Fibroblast of lung (primary cell): Measurements from ENCODE around the gene IRAK3. TPM values are rescaled to one million over a fixed set of nuclear protein-coding genes. Genes with fewer than 3 reads are reported as not detected.

Experiments
- DNase-seq, 2 donors: peaks; one replicate each; pipeline versions ENCODE4 v3.0.0 to v3.0.0-alpha.2; 2010; ENCODE audit warnings: low read depth in 2 of 2
- H2AFZ ChIP-seq: 2 replicates; pipeline ENCODE4 v1.5.1; 2012; ENCODE audit warnings: low read length, control low read depth, inconsistent platforms
- H3K27ac ChIP-seq: 2 replicates; pipeline ENCODE4 v1.5.1; 2011; ENCODE audit warnings: low read length, control low read depth; ENCODE audit not compliant: insufficient read depth
- H3K27me3 ChIP-seq: 2 replicates; pipeline ENCODE4 v1.5.1; 2011; ENCODE audit warnings: mild to moderate bottlenecking, low read length; ENCODE audit not compliant: control insufficient read depth, insufficient read depth
- H3K36me3 ChIP-seq: 2 replicates; pipeline ENCODE4 v1.5.1; 2011; ENCODE audit warnings: low read length; ENCODE audit not compliant: control insufficient read depth, insufficient read depth
- H3K4me1 ChIP-seq: 2 replicates; pipeline ENCODE4 v1.5.1; 2011; ENCODE audit warnings: low read length; ENCODE audit not compliant: control insufficient read depth, insufficient read depth; ENCODE audit errors: extremely low read depth
- H3K4me2 ChIP-seq: 2 replicates; pipeline ENCODE4 v1.5.1; 2011; ENCODE audit warnings: low read length, control low read depth; ENCODE audit not compliant: insufficient read depth; ENCODE audit errors: extremely low read depth
- H3K4me3 ChIP-seq, 4 experiments: fragments of 200-600 bp in 1 of 4; sonication (generic) in 1 of 4; replicated peaks in 1 of 4; 2 replicates each; pipeline ENCODE4 v1.5.1; 2011 to 2016; ENCODE audit warnings: low read length in 4 of 4, low read depth in 3 of 4, mild to moderate bottlenecking in 3 of 4, control low read depth in 2 of 4, inconsistent platforms in 1 of 4, mixed read lengths in 1 of 4; ENCODE audit not compliant: insufficient read depth in 1 of 4; ENCODE audit errors: control extremely low read depth in 1 of 4
- H3K79me2 ChIP-seq: 2 replicates; pipeline ENCODE4 v1.5.1; 2012; ENCODE audit warnings: mild to moderate bottlenecking, low read length, inconsistent platforms; ENCODE audit not compliant: control insufficient read depth, insufficient read depth
- H3K9ac ChIP-seq: 2 replicates; pipeline ENCODE4 v1.5.1; 2011; ENCODE audit warnings: mild to moderate bottlenecking, low read length, control low read depth; ENCODE audit not compliant: insufficient read depth
- H3K9me3 ChIP-seq: 2 replicates; pipeline ENCODE4 v1.5.1; 2012; ENCODE audit warnings: low read depth, low read length; ENCODE audit not compliant: control insufficient read depth, insufficient read depth
- H4K20me1 ChIP-seq: 2 replicates; pipeline ENCODE4 v1.5.1; 2011; ENCODE audit warnings: low read length; ENCODE audit not compliant: control insufficient read depth, insufficient read depth; ENCODE audit errors: extremely low read depth
- EZH2 ChIP-seq: IDR thresholded peaks from 2 replicates; pipeline ENCODE4 v1.5.1; 2012; ENCODE audit warnings: low read length, control low read depth, mild to moderate bottlenecking; ENCODE audit errors: missing control alignments
- polyA plus RNA-seq, 2 donors: library from polyadenylated mRNA; depleted of rRNA in 1 of 2; stranded (reverse) in 1 of 2; unstranded in 1 of 2; fragments of >200 nt; gene quantifications; 2 replicates each; pipeline ENCODE4 v1.2.1, GENCODE V29; 2011 to 2012; ENCODE audit warnings: missing spikeins in 1 of 2
- total RNA-seq: library from RNA; depleted of rRNA; stranded (reverse); fragments of >200 nt; gene quantifications from 2 replicates; pipeline ENCODE4 v1.2.1, GENCODE V29; 2014
- TF ChIP-seq, protein P1 (sequence below), 2 donors: IDR thresholded peaks in 1 of 2; conservative IDR thresholded peaks in 1 of 2; 1 replicate in 1 of 2; 2 replicates in 1 of 2; pipeline ENCODE4 v1.5.1; 2011 to 2012; ENCODE audit warnings: low read length in 2 of 2, control low read depth in 1 of 2, inconsistent platforms in 1 of 2, low read depth in 1 of 2, mild to moderate bottlenecking in 1 of 2

IRAK3 gene
- total and polyA plus RNA-seq, 2 donors (not counting 1 experiment from before 2014, with no cell fraction given) = 3.2 to 11.1 TPM

DNA sequence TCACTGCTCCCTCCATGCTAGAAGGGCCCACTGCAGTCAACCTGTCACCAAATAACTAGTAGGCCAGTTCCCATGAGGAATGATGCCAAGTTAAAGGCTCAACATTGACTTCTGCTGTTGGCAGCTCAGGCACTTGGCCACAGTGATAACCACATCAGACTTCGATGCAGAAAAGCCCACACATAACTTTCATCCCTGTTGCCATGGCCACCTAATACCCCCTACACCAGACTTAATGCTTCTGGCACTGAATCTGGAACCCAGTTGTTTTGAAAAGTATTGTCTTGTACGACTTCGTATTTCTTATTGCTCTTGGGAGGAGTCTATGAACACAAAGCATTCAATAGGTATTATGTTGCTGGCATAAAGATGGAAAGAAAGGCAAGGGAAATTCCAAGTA, 69.0 kb downstream of the IRAK3 start:
- Histone ChIP-seq H3K79me2 (no peaks in the 10 kb centered on the region), H3K27me3 (no peaks in the 10 kb centered on the region), H3K4me3 (no peak overlapping the region), H3K36me3 (no peaks in the 10 kb centered on the region), H3K4me1 (no peaks in the 10 kb centered on the region), H3K9me3 (no peaks in the 10 kb centered on the region), H3K4me2 (no peak overlapping the region), H3K27ac (no peak overlapping the region), H3K9ac (no peak overlapping the region), H4K20me1 (no peaks in the 10 kb centered on the region), H2AFZ (no peak overlapping the region)
- no peak for DNase-seq
- TF ChIP-seq, protein P1, sequence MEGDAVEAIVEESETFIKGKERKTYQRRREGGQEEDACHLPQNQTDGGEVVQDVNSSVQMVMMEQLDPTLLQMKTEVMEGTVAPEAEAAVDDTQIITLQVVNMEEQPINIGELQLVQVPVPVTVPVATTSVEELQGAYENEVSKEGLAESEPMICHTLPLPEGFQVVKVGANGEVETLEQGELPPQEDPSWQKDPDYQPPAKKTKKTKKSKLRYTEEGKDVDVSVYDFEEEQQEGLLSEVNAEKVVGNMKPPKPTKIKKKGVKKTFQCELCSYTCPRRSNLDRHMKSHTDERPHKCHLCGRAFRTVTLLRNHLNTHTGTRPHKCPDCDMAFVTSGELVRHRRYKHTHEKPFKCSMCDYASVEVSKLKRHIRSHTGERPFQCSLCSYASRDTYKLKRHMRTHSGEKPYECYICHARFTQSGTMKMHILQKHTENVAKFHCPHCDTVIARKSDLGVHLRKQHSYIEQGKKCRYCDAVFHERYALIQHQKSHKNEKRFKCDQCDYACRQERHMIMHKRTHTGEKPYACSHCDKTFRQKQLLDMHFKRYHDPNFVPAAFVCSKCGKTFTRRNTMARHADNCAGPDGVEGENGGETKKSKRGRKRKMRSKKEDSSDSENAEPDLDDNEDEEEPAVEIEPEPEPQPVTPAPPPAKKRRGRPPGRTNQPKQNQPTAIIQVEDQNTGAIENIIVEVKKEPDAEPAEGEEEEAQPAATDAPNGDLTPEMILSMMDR (conservative IDR thresholded peaks at IDR 0.05 in 1 of 2, IDR thresholded peaks at IDR 0.05 in 1 of 2; ENCODE audit: low read depth in 1 of 2, low read length in 2 of 2) = no peak
- no peak for TF ChIP-seq EZH2

DNA sequence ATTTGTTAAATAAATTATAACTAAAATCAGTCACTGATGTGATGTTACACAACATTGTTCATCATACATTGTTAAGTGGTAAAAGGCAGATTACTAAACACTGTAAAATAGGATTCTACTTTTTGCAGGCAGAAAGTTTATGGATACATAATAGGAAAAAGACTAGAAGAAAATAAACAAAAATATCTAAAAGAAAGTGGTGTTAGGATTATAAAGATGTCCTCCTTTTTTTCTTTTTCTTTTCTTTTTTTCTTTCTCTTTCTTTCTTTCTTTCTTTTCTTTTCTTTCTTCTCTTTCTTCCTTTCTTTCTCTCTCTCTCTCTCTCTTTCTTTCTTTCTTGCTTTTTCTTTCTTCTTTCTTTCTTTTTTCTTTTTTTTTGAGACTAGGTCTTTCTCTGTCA, 73.7 kb downstream of the IRAK3 start:
- no peaks in the 10 kb centered on the region for H3K36me3 ChIP-seq
- no peak overlapping the region for H3K4me3 ChIP-seq
- no peak for DNase-seq

DNA sequence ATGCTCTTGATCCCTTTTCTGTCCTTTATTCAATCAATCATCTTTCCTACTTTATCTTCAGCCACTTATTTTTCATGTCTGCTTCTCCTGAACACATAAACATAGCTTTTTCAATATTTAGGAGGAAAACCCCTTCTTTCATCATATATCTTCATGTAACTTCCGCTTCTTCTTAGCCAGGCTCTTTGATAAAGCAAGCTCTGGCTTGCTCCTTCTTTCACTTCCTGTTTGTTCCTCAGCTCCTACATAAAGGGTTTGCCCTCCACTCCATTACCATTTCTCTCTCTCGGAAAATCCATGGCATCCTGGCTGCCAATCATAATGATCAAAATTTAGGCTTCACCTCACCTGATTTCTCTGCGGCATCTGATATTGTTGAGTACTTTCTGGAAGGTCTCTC, 79.5 kb downstream of the IRAK3 start:
- H4K20me1 ChIP-seq = no peaks in the 10 kb centered on the region
- H3K4me1 ChIP-seq = no peaks in the 10 kb centered on the region
- H3K9ac ChIP-seq = no peak overlapping the region
- TF ChIP-seq, protein P1 (conservative IDR thresholded peaks at IDR 0.05 in 1 of 2, IDR thresholded peaks at IDR 0.05 in 1 of 2; ENCODE audit: low read depth in 1 of 2, low read length in 2 of 2) = no peak
- TF ChIP-seq EZH2 = no peak
- no peaks in the 10 kb centered on the region for H3K79me2 ChIP-seq
- H3K36me3 ChIP-seq = no peaks in the 10 kb centered on the region
- H3K4me2 ChIP-seq = no peak overlapping the region
- H3K27me3 ChIP-seq = peaks cover 14% of the 10 kb centered on the region
- no peak overlapping the region for H3K27ac ChIP-seq
- H3K4me3 ChIP-seq = no peak overlapping the region
- DNase-seq = no peak
- no peaks in the 10 kb centered on the region for H3K9me3 ChIP-seq
- no peak overlapping the region for H2AFZ ChIP-seq

More for the DNA sequence above, 73.7 kb downstream of the IRAK3 start:
- Histone ChIP-seq H4K20me1 (no peaks in the 10 kb centered on the region), H3K27ac (no peak overlapping the region), H3K4me2 (no peak overlapping the region), H3K79me2 (no peaks in the 10 kb centered on the region), H3K9me3 (no peaks in the 10 kb centered on the region), H3K9ac (no peak overlapping the region), H2AFZ (no peak overlapping the region), H3K27me3 (no peaks in the 10 kb centered on the region), H3K4me1 (no peaks in the 10 kb centered on the region)
- TF ChIP-seq EZH2 = no peak
- TF ChIP-seq, protein P1 (conservative IDR thresholded peaks at IDR 0.05 in 1 of 2, IDR thresholded peaks at IDR 0.05 in 1 of 2; ENCODE audit: low read depth in 1 of 2, low read length in 2 of 2) = no peak
